HG03457 (cell line): ENCODE data around the gene NAA50.

ENCODE experiments used
- ATAC-seq: cut with Tn5 transposase; IDR thresholded peaks from one replicate; pipeline ENCODE4 v1.9.1; 2021; ENCODE audit warnings: moderate number of reproducible peaks; ENCODE audit not compliant: unreplicated experiment

Gene NAA50

GRCh38 chr3:113745756-113746547 lies at the start of gene NAA50:
Gene NAA50, minus strand, starts transcription at chr3:113746249. Its CDS starts 300 bp downstream, at chr3:113745949.
- ATAC-seq: peak; percentile 33

GRCh38 chr3:113795693-113796092 lies 49.6 kb upstream of the NAA50 start:
- no peak for ATAC-seq

DNA sequence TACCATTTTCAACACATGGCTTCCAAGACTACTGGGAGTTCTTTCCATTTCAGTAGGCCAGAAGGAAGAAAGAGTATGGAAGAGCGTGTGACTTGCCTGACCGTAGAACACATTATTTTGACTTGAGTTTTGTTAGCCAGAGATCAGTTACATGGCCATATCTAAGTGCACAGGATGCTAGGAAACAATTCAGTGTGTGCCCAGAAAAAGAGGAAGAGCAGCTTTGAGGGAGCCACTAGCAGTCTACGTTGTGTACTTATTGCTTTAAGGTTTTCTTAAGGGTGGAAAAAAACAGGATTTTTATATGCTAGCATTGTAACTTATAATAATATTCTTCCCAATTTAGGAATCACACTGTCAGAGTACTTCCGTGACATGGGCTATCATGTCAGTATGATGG lies 48.5 kb upstream of the NAA50 start:
- ATAC-seq: no peak

- no peak for ATAC-seq
These were observed 45.3 kb upstream of the NAA50 start for GRCh38 chr3:113791381-113791780.

GRCh38 chr3:113783980-113784379 lies 37.9 kb upstream of the NAA50 start:
- peak; percentile 11 for ATAC-seq

GRCh38 chr3:113783463-113783862 lies 37.4 kb upstream of the NAA50 start:
- peak; percentile 57 for ATAC-seq

GRCh38 chr3:113776564-113776963 lies 30.5 kb upstream of the NAA50 start:
- ATAC-seq: no peak

DNA sequence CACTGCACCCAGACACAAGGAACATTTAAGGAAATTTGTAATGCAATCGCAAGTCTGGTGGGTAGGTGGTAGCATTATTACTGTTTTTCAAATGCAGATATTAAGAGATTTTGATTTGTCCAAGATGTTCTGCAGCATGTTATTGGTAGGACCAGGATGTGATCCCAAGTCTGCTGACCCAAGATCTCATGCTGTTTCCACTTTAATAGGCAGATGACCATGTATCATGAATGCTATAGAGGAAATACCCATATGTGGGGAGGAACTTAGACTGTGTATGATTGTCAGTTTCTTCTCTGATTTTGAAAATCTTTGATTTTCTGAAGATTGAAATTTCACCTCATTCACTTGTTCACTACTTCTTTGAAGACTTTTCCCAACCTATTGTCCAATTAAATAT lies 29.5 kb upstream of the NAA50 start:
- no peak for ATAC-seq

- no peak for ATAC-seq
These were observed 27.3 kb upstream of the NAA50 start for GRCh38 chr3:113773381-113773780.

GRCh38 chr3:113771993-113772392 lies 25.9 kb upstream of the NAA50 start:
- no peak for ATAC-seq

GRCh38 chr3:113769551-113769950 lies 23.5 kb upstream of the NAA50 start:
- ATAC-seq: peak; percentile 65

DNA sequence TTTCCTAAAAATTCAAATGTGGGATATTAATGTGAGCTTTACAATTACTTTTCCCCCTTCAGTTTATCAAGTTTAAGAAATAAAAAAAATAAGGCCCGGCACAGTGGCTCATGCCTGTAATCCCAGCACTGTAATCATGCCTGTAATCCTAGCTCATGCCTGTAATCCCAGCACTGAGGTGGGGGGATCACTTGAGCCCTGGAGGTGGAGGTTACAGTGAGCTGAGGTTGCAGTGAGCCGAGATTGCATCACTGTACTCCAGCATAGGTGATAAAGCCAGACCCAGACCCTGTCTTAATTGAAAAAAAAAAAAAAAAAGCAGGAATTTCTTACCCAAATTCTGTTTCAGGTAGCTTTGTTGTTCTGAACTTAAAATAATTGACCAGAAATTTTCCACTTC lies 18.6 kb upstream of the NAA50 start:
- no peak for ATAC-seq

- no peak for ATAC-seq
These were observed 12.5 kb upstream of the NAA50 start for GRCh38 chr3:113758389-113759024.

DNA sequence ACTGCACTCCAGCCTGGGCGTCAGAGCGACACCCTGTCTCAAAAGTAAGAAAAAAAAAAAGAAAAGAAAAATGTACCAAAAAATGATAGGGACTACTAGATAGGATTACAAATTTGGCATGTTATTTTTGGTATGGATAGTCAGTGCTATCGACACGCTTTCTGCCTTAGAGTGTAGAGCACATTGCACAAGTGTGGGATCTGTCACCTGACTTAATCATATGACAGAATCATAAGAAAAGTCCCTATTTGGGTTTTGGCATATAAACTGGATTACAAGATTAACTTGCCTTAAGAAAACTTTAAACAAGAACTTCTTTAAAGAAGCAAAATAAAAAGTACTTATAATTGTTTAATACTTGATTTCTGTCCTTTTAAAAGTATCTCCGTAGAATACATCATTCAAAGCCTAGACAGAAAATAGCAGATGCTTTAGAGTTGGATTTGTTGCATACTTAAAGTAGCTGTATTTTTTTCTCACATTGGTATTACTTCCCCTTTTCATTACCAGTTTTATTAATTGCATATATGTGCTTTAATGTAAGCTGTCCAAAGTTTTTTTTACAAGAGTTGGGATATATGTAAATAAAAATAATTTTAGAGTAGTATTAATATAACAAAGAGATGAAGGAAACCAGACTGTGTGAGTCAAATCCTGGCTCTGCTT lies 8.6 kb upstream of the NAA50 start:
- peak; percentile 49 for ATAC-seq

GRCh38 chr3:113753376-113753985 lies 7.4 kb upstream of the NAA50 start:
- ATAC-seq: no peak

DNA sequence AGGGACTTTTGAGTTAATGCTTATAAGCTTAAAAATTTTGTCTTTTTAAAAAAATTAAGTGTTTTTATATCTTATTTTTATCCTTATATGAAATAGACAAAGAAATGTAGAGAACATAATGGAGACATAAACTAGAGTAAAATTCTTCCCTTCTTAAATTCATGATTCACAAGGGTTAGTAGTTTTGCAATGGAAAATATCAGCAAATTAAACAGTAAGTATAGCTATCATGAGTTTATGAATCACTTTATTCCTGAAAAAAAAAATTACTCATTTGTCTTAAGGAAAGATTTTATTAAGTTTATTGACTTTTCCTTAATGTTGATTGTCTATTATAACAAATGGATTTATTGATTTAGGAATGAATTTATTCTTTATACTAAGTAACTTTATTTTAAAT lies 5.1 kb upstream of the NAA50 start:
- no peak for ATAC-seq

DNA sequence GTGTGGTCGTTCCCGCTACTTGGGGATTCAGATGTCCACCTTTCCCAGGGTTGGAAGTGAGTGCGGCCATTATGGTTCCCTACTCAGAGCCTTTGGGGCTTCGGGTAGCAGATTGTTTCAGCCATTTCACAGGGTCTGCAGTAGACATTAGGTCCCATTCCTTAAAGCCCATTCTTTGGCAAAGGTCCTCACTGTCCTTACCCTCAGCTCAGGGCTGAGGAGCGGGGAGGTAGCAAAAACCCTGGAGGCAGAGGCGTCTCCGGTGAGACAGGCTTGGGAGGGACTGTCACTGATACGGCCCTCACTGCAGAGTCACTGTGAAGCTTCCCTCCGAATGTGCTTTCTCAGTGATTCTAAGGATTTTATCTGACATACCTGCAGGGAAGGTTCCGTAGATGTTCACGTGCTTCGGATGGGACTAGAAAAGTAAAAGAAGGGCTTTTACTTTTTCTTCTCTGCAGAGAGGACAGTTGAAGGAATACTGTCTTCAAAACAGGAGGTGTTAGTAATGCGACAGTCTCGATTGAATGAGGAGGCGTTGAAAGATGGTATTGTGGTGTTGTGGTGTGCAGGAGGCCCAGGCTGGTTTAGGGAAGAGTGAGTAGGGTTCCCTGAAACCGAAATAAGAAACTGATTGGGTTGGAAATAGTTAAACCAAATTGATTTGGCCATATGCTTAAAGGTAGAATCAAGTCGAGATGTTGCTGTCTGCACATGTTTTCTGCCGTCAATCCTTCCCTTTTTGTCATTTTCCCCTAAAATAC lies 1.4 kb upstream of the NAA50 start:
- ATAC-seq: peak; percentile 10

DNA sequence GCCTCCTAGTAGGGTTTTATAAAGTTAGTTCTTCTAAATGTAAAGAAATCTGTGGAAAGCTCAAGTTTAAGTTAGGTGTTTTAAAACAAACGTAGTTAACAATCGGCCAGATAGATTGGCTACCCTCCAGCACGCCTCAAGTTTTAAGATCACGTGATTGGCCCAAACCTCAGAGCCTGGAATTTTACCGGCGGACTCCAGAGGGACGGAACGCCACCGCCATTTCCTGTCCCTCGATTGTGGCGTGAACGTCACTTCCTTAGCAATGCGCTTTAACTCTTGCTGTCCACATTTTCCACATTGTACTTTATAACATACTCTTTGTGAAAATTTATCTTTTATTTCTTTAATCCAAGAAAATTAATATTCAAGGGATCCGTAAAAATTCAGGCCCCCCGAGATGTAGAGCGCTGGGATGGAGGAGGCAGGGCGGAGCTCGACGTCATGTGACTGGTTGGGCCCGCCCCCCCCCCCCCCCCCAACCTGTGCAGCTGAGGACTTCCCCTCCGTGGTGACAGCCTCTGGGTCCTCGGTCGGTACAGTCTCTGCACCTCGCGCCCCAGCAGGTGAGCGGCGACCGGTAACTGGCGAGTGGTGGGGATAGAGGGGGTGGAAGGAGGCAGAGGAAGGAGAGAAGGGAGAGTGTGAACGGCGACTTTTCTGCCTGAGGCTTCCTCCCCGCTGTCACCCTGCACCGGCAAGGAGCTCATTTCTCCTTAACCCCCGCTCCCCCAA lies 666 bp upstream of the NAA50 start, which contains the start of gene ATP6V1A:
Gene ATP6V1A, plus strand, starts transcription at position 488 of the 735 bp plus-strand sequence. CDS start 31,719 bp downstream, outside the sequence.
- peak; percentile 28 for ATAC-seq

DNA sequence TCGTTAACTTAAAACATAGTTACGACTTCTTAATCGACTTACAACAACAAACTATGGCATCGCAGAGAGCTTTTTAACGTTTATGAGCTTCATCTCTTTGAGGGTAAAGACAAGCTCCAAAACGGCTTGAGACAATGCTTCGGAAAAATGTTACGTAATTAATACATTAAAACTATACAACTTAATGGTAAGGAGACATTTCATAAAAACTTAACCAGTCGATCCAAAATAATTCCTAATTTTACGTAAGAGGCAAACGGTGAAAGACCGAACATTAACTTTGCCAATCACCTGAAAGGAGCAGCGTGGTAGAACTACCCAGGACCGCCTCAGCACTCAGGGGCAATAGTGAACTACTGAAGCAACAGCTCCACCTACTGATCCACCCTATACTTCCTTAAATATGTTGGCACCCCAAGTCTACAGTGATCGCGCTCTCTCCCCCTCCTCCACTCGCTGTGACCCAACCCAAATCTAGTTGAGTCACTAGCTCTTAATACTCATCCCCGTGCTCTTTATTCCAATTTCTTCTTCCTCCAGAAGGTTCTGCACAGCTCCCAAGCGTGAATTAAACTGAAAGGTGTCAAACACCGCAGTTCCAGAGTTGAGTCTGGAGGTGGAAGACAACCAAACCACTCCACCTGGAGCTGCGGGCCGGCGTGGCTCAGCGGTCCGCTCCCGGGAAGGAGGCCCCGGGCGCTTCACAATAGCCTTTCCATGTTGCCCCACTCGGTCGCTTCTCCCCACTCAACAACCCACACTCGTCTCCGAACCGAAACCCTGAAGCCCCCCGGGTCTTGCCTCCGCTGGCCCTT lies 901 bp downstream of the NAA50 start:
- ATAC-seq: peak; percentile 41
